H1 (cell line): Measurements from ENCODE around the gene AGPS. TPM values are rescaled to one million over a fixed set of nuclear protein-coding genes. Genes with fewer than 3 reads are reported as not detected.

ENCODE experiments used
- CTCF ChIA-PET: fragments of 300-600 bp; sonication (Branson Sonifier 250); formaldehyde crosslinking; loops from one replicate; lab custom pipeline; 2021; ENCODE audit not compliant: partially characterized antibody; lab: Charles Lee
- POLR2A ChIA-PET: fragments of 300-600 bp; sonication (Branson Sonifier 250); formaldehyde crosslinking; loops from one replicate; lab custom pipeline; 2021; ENCODE audit warnings: inconsistent platforms; ENCODE audit not compliant: partially characterized antibody; lab: Charles Lee
- DNase-seq, 2 experiments: peaks; one replicate each; pipeline versions ENCODE4 v3.0.0 to v3.0.0-alpha.2; 2010 to 2022; ENCODE audit warnings: low spot score in 2 of 2, low read depth in 1 of 2, mixed read lengths in 1 of 2
- FAIRE-seq: peaks from 2 replicates; lab custom pipeline; 2011; peaks lifted over from hg19 to GRCh38; lab: Jason Lieb, UNC
- H2AFZ ChIP-seq: 2 replicates; pipeline ENCODE4 v1.8.1; 2012; ENCODE audit warnings: low read length, inconsistent platforms
- H2AK5ac ChIP-seq: 2 replicates; pipeline ENCODE4 v1.6.1; 2013; ENCODE audit warnings: low read depth, low read length
- H2BK120ac ChIP-seq: replicated peaks from 2 replicates; pipeline ENCODE3; 2013; ENCODE audit warnings: low read depth, low read length, inconsistent platforms
- H2BK12ac ChIP-seq: 2 replicates; pipeline ENCODE4 v1.6.1; 2013; ENCODE audit warnings: low read depth, low read length
- H2BK15ac ChIP-seq: 2 replicates; pipeline ENCODE4 v1.6.1; 2013; ENCODE audit warnings: low read length
- H2BK20ac ChIP-seq: 2 replicates; pipeline ENCODE4 v1.6.1; 2013; ENCODE audit warnings: low read length
- H2BK5ac ChIP-seq: 2 replicates; pipeline ENCODE4 v1.6.1; 2013; ENCODE audit warnings: low read depth, low read length
- H3K14ac ChIP-seq: 2 replicates; pipeline ENCODE4 v1.6.1; 2013; ENCODE audit warnings: inconsistent platforms; ENCODE audit not compliant: insufficient read length
- H3K18ac ChIP-seq: 2 replicates; pipeline ENCODE4 v1.6.1; 2013; ENCODE audit warnings: low read length; ENCODE audit errors: extremely low read depth
- H3K23ac ChIP-seq: 2 replicates; pipeline ENCODE4 v1.6.1; 2013; ENCODE audit warnings: inconsistent platforms; ENCODE audit not compliant: insufficient read length
- H3K23me2 ChIP-seq: 2 replicates; pipeline ENCODE4 v1.6.1; 2013; ENCODE audit warnings: low read depth, low read length
- H3K27ac ChIP-seq: 2 replicates; pipeline ENCODE4 v1.6.1; 2011; ENCODE audit warnings: low read depth, low read length, inconsistent platforms
- H3K27me3 ChIP-seq, 4 experiments: replicated peaks in 1 of 4; 1 replicate in 1 of 4; 2 replicates in 3 of 4; pipeline versions ENCODE4 v1.6.1 to v1.8.1; 2011 to 2013; ENCODE audit warnings: low read length in 3 of 4, mild to moderate bottlenecking in 3 of 4, inconsistent platforms in 2 of 4, mixed read lengths in 2 of 4, moderate library complexity in 1 of 4; ENCODE audit not compliant: control insufficient read depth in 3 of 4, insufficient read depth in 3 of 4; ENCODE audit errors: extremely low read depth in 1 of 4
- H3K36me3 ChIP-seq, 4 experiments: 2 replicates each; pipeline versions ENCODE4 v1.6.1 to v1.8.1; 2011 to 2013; ENCODE audit warnings: mild to moderate bottlenecking in 4 of 4, low read length in 3 of 4, moderate library complexity in 2 of 4, control low read depth in 1 of 4, inconsistent platforms in 1 of 4; ENCODE audit not compliant: insufficient read depth in 4 of 4, control insufficient read depth in 2 of 4
- H3K4ac ChIP-seq: replicated peaks from 2 replicates; pipeline ENCODE3; 2013; ENCODE audit warnings: low read length, low read depth, mixed read lengths, inconsistent platforms; ENCODE audit not compliant: insufficient read length
- H3K4me1 ChIP-seq, 4 experiments: replicated peaks in 1 of 4; 1 replicate in 1 of 4; 2 replicates in 3 of 4; pipeline versions ENCODE4 v1.6.1 to v1.8.1; 2011 to 2013; ENCODE audit warnings: low read length in 3 of 4, inconsistent platforms in 2 of 4, mixed read lengths in 1 of 4; ENCODE audit not compliant: insufficient read depth in 4 of 4, control insufficient read depth in 3 of 4
- H3K4me2 ChIP-seq, 2 experiments: 2 replicates each; pipeline versions ENCODE4 v1.6.1 to v1.8.1; 2011 to 2013; ENCODE audit warnings: low read depth in 2 of 2, low read length in 2 of 2, control low read depth in 1 of 2, inconsistent platforms in 1 of 2, mild to moderate bottlenecking in 1 of 2; ENCODE audit not compliant: insufficient read depth in 1 of 2
- H3K4me3 ChIP-seq, 4 experiments: fragments of 200-600, 300-600 bp in 1 of 4; sonication (generic), shearing (Covaris generic), sonication (Bioruptor Twin) in 1 of 4; 2 replicates each; pipeline versions ENCODE4 v1.5.1 to v1.8.1; 2011 to 2016; ENCODE audit warnings: low read length in 4 of 4, low read depth in 3 of 4, control low read depth in 2 of 4, inconsistent platforms in 2 of 4, mild to moderate bottlenecking in 2 of 4, mixed read lengths in 1 of 4, moderate library complexity in 1 of 4; ENCODE audit not compliant: insufficient read depth in 2 of 4; ENCODE audit errors: extremely low read depth in 1 of 4
- H3K56ac ChIP-seq: replicated peaks from 2 replicates; pipeline ENCODE3; 2013; ENCODE audit warnings: low read depth, mild to moderate bottlenecking, mixed read lengths, low read length, inconsistent platforms; ENCODE audit not compliant: insufficient read length
- H3K79me1 ChIP-seq: 2 replicates; pipeline ENCODE4 v1.6.1; 2013; ENCODE audit warnings: low read depth, low read length, control low read depth
- H3K79me2 ChIP-seq, 2 experiments: 2 replicates each; pipeline versions ENCODE4 v1.6.1 to v1.8.1; 2012 to 2013; ENCODE audit warnings: low read length in 2 of 2, mild to moderate bottlenecking in 2 of 2, inconsistent platforms in 1 of 2; ENCODE audit not compliant: insufficient read depth in 2 of 2, control insufficient read depth in 1 of 2
- H3K9ac ChIP-seq, 4 experiments: replicated peaks in 1 of 4; 1 replicate in 1 of 4; 2 replicates in 3 of 4; pipeline versions ENCODE4 v1.6.1 to v1.8.1; 2011 to 2013; ENCODE audit warnings: low read depth in 3 of 4, low read length in 3 of 4, control low read depth in 2 of 4, mild to moderate bottlenecking in 2 of 4, moderate library complexity in 2 of 4, inconsistent platforms in 1 of 4; ENCODE audit errors: extremely low read depth in 1 of 4
- H3K9me3 ChIP-seq, 2 experiments: 2 replicates each; pipeline versions ENCODE4 v1.6.1 to v1.8.1; 2012 to 2013; ENCODE audit warnings: mild to moderate bottlenecking in 2 of 2, moderate library complexity in 2 of 2, control low read depth in 1 of 2, inconsistent platforms in 1 of 2, low read depth in 1 of 2, low read length in 1 of 2, mixed read lengths in 1 of 2; ENCODE audit not compliant: insufficient read depth in 2 of 2
- H4K20me1 ChIP-seq, 2 experiments: replicated peaks in 1 of 2; 2 replicates each; pipeline versions ENCODE3 to v1.8.1; 2011 to 2013; ENCODE audit warnings: inconsistent platforms in 2 of 2, low read length in 2 of 2, mild to moderate bottlenecking in 1 of 2; ENCODE audit not compliant: insufficient read depth in 2 of 2, control insufficient read depth in 1 of 2
- H4K5ac ChIP-seq: 2 replicates; pipeline ENCODE4 v1.6.1; 2013; ENCODE audit warnings: low read length, low read depth, mixed read lengths, inconsistent platforms; ENCODE audit not compliant: insufficient read length
- H4K8ac ChIP-seq: 2 replicates; pipeline ENCODE4 v1.8.0; 2013; ENCODE audit warnings: mild to moderate bottlenecking, moderate library complexity, low read length, inconsistent platforms; ENCODE audit not compliant: insufficient read depth; ENCODE audit errors: extremely low read depth
- H4K91ac ChIP-seq: replicated peaks from 2 replicates; pipeline ENCODE3; 2013; ENCODE audit warnings: low read length, mixed read lengths, inconsistent platforms; ENCODE audit not compliant: insufficient read length
- CBX8 ChIP-seq: fragments of 300-800, 300-1000 bp; sonication (generic); IDR thresholded peaks from 2 replicates; pipeline ENCODE4 v1.7.1; 2016; ENCODE audit warnings: low read depth, low read length, borderline replicate concordance
- EGR1 ChIP-seq: IDR thresholded peaks from 2 replicates; pipeline ENCODE4 v1.6.1; 2011; ENCODE audit warnings: low read depth, low read length, borderline replicate concordance
- JUN ChIP-seq: IDR thresholded peaks from 2 replicates; pipeline ENCODE4 v1.6.1; 2011; ENCODE audit warnings: low read depth, mild to moderate bottlenecking, improper control_type of control experiment, low read length
- MAFK ChIP-seq: IDR thresholded peaks from 2 replicates; pipeline ENCODE4 v1.6.1; 2012; ENCODE audit warnings: low read depth, mild to moderate bottlenecking, improper control_type of control experiment, low read length
- SP4 ChIP-seq: IDR thresholded peaks from 2 replicates; pipeline ENCODE4 v1.6.1; 2012; ENCODE audit warnings: low read length, inconsistent platforms
- TCF12 ChIP-seq: IDR thresholded peaks from 2 replicates; pipeline ENCODE4 v1.6.1; 2011; ENCODE audit warnings: low read depth, mild to moderate bottlenecking, low read length
- ZNF274 ChIP-seq: IDR thresholded peaks from 2 replicates; pipeline ENCODE4 v1.7.0; 2012; ENCODE audit warnings: low read length, borderline replicate concordance; ENCODE audit errors: extremely low read depth
- WGBS, 2 experiments: shearing (Covaris generic) in 1 of 2; methylation state at CpG; one replicate each; pipeline versions ENCODE4 v1.1.6 to v1.1.7; 2013 to 2015; ENCODE audit warnings: low lambda C conversion rate in 2 of 2, mixed read lengths in 2 of 2, inconsistent platforms in 1 of 2, low coverage in 1 of 2, missing lambda C conversion rate in 1 of 2; ENCODE audit not compliant: insufficient replicate concordance in 2 of 2, insufficient coverage in 1 of 2, insufficient read length in 1 of 2; ENCODE audit errors: extremely low coverage in 1 of 2, missing lambda C conversion rate in 1 of 2; 5-methylcytosine and 5-hydroxymethylcytosine counted together
- polyA plus RNA-seq, 7 experiments: library from polyadenylated mRNA; depleted of rRNA in 3 of 7; stranded (reverse) in 5 of 7; unstranded in 2 of 7; fragments of >200 nt in 5 of 7; fragments of 200-250 nt in 2 of 7; gene quantifications; 1 replicate in 5 of 7; 2 replicates in 1 of 7; 4 replicates in 1 of 7; pipeline versions ENCODE4 v1.2.1 to v1.2.3, GENCODE V29; 2011 to 2013; ENCODE audit warnings: missing spikeins in 2 of 7, mixed read lengths in 2 of 7
- total RNA-seq: library from RNA; stranded (reverse); fragmentation: NEBNext Ultra II Directional; extraction: Animal tissue kit (Norgen Biotek cat#: 25700); gene quantifications from 2 replicates; pipeline ENCODE4 v1.2.1, GENCODE V29; 2021

The AGPS gene
- total and polyA plus RNA-seq, 2 of the 8 experiments (the other 6 are each of a cell fraction or from before 2014, with no cell fraction given): 7.3 to 57.8 TPM

DNA sequence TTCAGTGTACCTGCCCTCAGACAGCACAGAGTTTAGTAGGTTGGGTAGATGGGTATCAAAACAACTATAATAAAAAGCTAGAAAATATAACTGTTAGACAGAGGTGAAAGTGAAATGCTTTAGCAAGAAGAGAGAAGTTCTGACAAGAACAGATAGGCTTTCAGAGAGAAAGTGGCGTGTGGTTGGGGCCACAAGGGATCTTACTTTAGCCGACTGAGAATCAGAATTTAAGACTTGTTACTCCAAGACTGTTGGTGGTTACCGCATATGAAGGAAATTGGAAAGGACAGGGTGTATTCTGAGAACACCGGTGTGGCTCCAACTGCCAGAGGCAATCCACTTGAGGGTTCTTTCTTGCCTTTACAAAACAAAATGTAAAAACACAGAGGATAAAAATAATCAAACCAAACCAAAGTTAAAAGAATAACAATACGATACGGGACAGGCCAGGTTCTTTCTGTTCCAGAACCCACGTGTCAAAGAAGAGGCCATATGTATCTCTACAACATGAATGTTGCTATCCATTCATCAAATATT lies 44.4 kb upstream of the AGPS start:
- ChIA-PET CTCF (interaction anchor here (0.7 to 3.5 kb wide), 4 partner anchors 12 to 415 kb away, joined by 3 to 16 read pairs (median 7); no protein-coding TSS in a partner anchor), POLR2A (no interaction called here)
- no peak overlapping the region for H4K5ac ChIP-seq
- no peak overlapping the region for H3K4me3 ChIP-seq
- H2AFZ ChIP-seq: no peak overlapping the region
- H4K8ac ChIP-seq: no peak overlapping the region
- H4K20me1 ChIP-seq: peaks cover 0 to 4% of the 10 kb centered on the region in 2 experiments
- no peak overlapping the region for H3K27ac ChIP-seq
- no peaks in the 10 kb centered on the region for H3K27me3 ChIP-seq
- H2BK120ac ChIP-seq: no peak overlapping the region
- no peak overlapping the region for H2BK5ac ChIP-seq
- no peak overlapping the region for H2BK12ac ChIP-seq
- H4K91ac ChIP-seq: no peak overlapping the region
- no peak overlapping the region for H3K4ac ChIP-seq
- H3K14ac ChIP-seq: no peak overlapping the region
- H3K56ac ChIP-seq: no peak overlapping the region
- no peak overlapping the region for H3K23ac ChIP-seq
- H3K23me2 ChIP-seq: peaks cover 7% of the 10 kb centered on the region; the same call in 1 of the 2 replicates
- no peak overlapping the region for H2AK5ac ChIP-seq
- no peak overlapping the region for H2BK15ac ChIP-seq
- no peak overlapping the region for H3K18ac ChIP-seq
- H3K4me1 ChIP-seq: no peaks in the 10 kb centered on the region
- no peaks in the 10 kb centered on the region for H3K79me2 ChIP-seq
- H3K9ac ChIP-seq: no peak overlapping the region
- 73% methylated on average over 7 of the region's 7 CpGs; no CpG with 5 or more reads in 1 of the 2 experiments for WGBS, 2 experiments
- no peak for FAIRE-seq
- H3K4me2 ChIP-seq: no peak overlapping the region
- TF ChIP-seq TCF12 (no peak), MAFK (no peak), CBX8 (no peak), SP4 (no peak), EGR1 (no peak), JUN (no peak), ZNF274 (no peak)
- H3K36me3 ChIP-seq: no peaks in the 10 kb centered on the region
- H3K79me1 ChIP-seq: no peaks in the 10 kb centered on the region; the same call in 1 of the 2 replicates
- H3K9me3 ChIP-seq: no peaks in the 10 kb centered on the region
- no peak for DNase-seq
- H2BK20ac ChIP-seq: no peak overlapping the region
